ENCODE results near the gene KIAA0513.
"Not testable (repeated sequence)": the region's sequence is repeated elsewhere in the genome, so short reads cannot be mapped to it uniquely, and the experiment has no call there.

The KIAA0513 gene

GRCh38 chr16:85029408-85029784, 1.8 kb downstream of the KIAA0513 start:
- no peak overlapping the region for H3K9ac ChIP-seq (ENCODE audit: low read length in 2 of 2)
- H3K36me3 ChIP-seq (ENCODE audit: control insufficient read depth in 2 of 2, insufficient read depth in 2 of 2, low read length in 2 of 2): peaks cover 6 to 8% of the 10 kb centered on the region in 2 donors
- H3K4me1 ChIP-seq (ENCODE audit: control insufficient read depth, insufficient read depth, low read length): peaks cover 25% of the 10 kb centered on the region
- H3K9me3 ChIP-seq (ENCODE audit: control insufficient read depth in 2 of 2, low read length in 2 of 2): no peaks in the 10 kb centered on the region
- no peak overlapping the region for H3K27ac ChIP-seq (ENCODE audit: low read length)
- H3K27me3 ChIP-seq (ENCODE audit: control insufficient read depth in 1 of 2, insufficient read depth in 2 of 2, low read length in 2 of 2): no peaks in the 10 kb centered on the region
- H3K4me3 ChIP-seq (ENCODE audit: low read length in 2 of 2): peak overlapping the region; percentile 63 to 86

GRCh38 chr16:85029981-85030401, 2.4 kb downstream of the KIAA0513 start:
- Histone ChIP-seq H3K9ac (ENCODE audit: low read length in 2 of 2) (no peak overlapping the region), H3K27ac (ENCODE audit: low read length) (no peak overlapping the region), H3K36me3 (ENCODE audit: control insufficient read depth in 2 of 2, insufficient read depth in 2 of 2, low read length in 2 of 2) (peaks cover 6 to 8% of the 10 kb centered on the region in 2 donors), H3K4me3 (ENCODE audit: low read length in 2 of 2) (peak overlapping the region; percentile 15 to 35), H3K27me3 (ENCODE audit: control insufficient read depth in 1 of 2, insufficient read depth in 2 of 2, low read length in 2 of 2) (no peaks in the 10 kb centered on the region), H3K4me1 (ENCODE audit: control insufficient read depth, insufficient read depth, low read length) (peaks cover 28% of the 10 kb centered on the region), H3K9me3 (ENCODE audit: control insufficient read depth in 2 of 2, low read length in 2 of 2) (no peaks in the 10 kb centered on the region)

GRCh38 chr16:85031451-85031850, 3.9 kb downstream of the KIAA0513 start:
- no peak overlapping the region for H3K27ac ChIP-seq (ENCODE audit: low read length)
- H3K4me3 ChIP-seq (ENCODE audit: low read length in 2 of 2): no peak overlapping the region
- no peaks in the 10 kb centered on the region for H3K27me3 ChIP-seq (ENCODE audit: control insufficient read depth in 1 of 2, insufficient read depth in 2 of 2, low read length in 2 of 2)
- no peak overlapping the region for H3K9ac ChIP-seq (ENCODE audit: low read length in 2 of 2)
- peaks cover 25% of the 10 kb centered on the region for H3K4me1 ChIP-seq (ENCODE audit: control insufficient read depth, insufficient read depth, low read length)
- H3K9me3 ChIP-seq (ENCODE audit: control insufficient read depth in 2 of 2, low read length in 2 of 2): no peaks in the 10 kb centered on the region
- H3K36me3 ChIP-seq (ENCODE audit: control insufficient read depth in 2 of 2, insufficient read depth in 2 of 2, low read length in 2 of 2): peaks cover 6 to 8% of the 10 kb centered on the region in 2 donors

- H3K9ac ChIP-seq (ENCODE audit: low read length in 2 of 2); H3K36me3 ChIP-seq (ENCODE audit: control insufficient read depth in 2 of 2, insufficient read depth in 2 of 2, low read length in 2 of 2); H3K27ac ChIP-seq (ENCODE audit: low read length); H3K27me3 ChIP-seq (ENCODE audit: control insufficient read depth in 1 of 2, insufficient read depth in 2 of 2, low read length in 2 of 2); H3K4me3 ChIP-seq (ENCODE audit: low read length in 2 of 2); H3K9me3 ChIP-seq (ENCODE audit: control insufficient read depth in 2 of 2, low read length in 2 of 2): not testable (repeated sequence)
- peaks cover 33% of the 10 kb centered on the region for H3K4me1 ChIP-seq (ENCODE audit: control insufficient read depth, insufficient read depth, low read length)
Observed at GRCh38 chr16:85032187-85032586, 4.6 kb downstream of the KIAA0513 start.

- no peaks in the 10 kb centered on the region for H3K9me3 ChIP-seq (ENCODE audit: control insufficient read depth in 2 of 2, low read length in 2 of 2)
- no peak overlapping the region for H3K27ac ChIP-seq (ENCODE audit: low read length)
- no peak overlapping the region for H3K9ac ChIP-seq (ENCODE audit: low read length in 2 of 2)
- H3K27me3 ChIP-seq (ENCODE audit: control insufficient read depth in 1 of 2, insufficient read depth in 2 of 2, low read length in 2 of 2): no peaks in the 10 kb centered on the region
- peaks cover 8 to 11% of the 10 kb centered on the region in 2 donors for H3K36me3 ChIP-seq (ENCODE audit: control insufficient read depth in 2 of 2, insufficient read depth in 2 of 2, low read length in 2 of 2)
- peaks cover 31% of the 10 kb centered on the region for H3K4me1 ChIP-seq (ENCODE audit: control insufficient read depth, insufficient read depth, low read length)
- no peak overlapping the region for H3K4me3 ChIP-seq (ENCODE audit: low read length in 2 of 2)
Observed at GRCh38 chr16:85033171-85033570, 5.6 kb downstream of the KIAA0513 start.

GRCh38 chr16:85034591-85035433, 7.2 kb downstream of the KIAA0513 start:
- Histone ChIP-seq H3K27me3 (ENCODE audit: control insufficient read depth in 1 of 2, insufficient read depth in 2 of 2, low read length in 2 of 2) (no peaks in the 10 kb centered on the region), H3K9me3 (ENCODE audit: control insufficient read depth in 2 of 2, low read length in 2 of 2) (no peaks in the 10 kb centered on the region), H3K4me1 (ENCODE audit: control insufficient read depth, insufficient read depth, low read length) (peaks cover 15% of the 10 kb centered on the region), H3K9ac (ENCODE audit: low read length in 2 of 2) (no peak overlapping the region), H3K27ac (ENCODE audit: low read length) (no peak overlapping the region), H3K36me3 (ENCODE audit: control insufficient read depth in 2 of 2, insufficient read depth in 2 of 2, low read length in 2 of 2) (peaks cover 8 to 11% of the 10 kb centered on the region in 2 donors), H3K4me3 (ENCODE audit: low read length in 2 of 2) (no peak overlapping the region)

GRCh38 chr16:85036236-85037049, 8.8 kb downstream of the KIAA0513 start:
- peaks cover 7 to 9% of the 10 kb centered on the region in 2 donors for H3K36me3 ChIP-seq (ENCODE audit: control insufficient read depth in 2 of 2, insufficient read depth in 2 of 2, low read length in 2 of 2)
- peak overlapping the region; percentile 41 for H3K27ac ChIP-seq (ENCODE audit: low read length)
- H3K9ac ChIP-seq (ENCODE audit: low read length in 2 of 2): peak overlapping the region in 1 of 2 donors; percentile 29
- H3K4me3 ChIP-seq (ENCODE audit: low read length in 2 of 2): peak overlapping the region in 1 of 2 donors; percentile 26
- no peaks in the 10 kb centered on the region for H3K27me3 ChIP-seq (ENCODE audit: control insufficient read depth in 1 of 2, insufficient read depth in 2 of 2, low read length in 2 of 2)
- peaks cover 27% of the 10 kb centered on the region for H3K4me1 ChIP-seq (ENCODE audit: control insufficient read depth, insufficient read depth, low read length)
- H3K9me3 ChIP-seq (ENCODE audit: control insufficient read depth in 2 of 2, low read length in 2 of 2): no peaks in the 10 kb centered on the region

- H3K4me3 ChIP-seq (ENCODE audit: low read length in 2 of 2): peak overlapping the region in 1 of 2 donors; percentile 26
- peak overlapping the region; percentile 41 for H3K27ac ChIP-seq (ENCODE audit: low read length)
- no peaks in the 10 kb centered on the region for H3K27me3 ChIP-seq (ENCODE audit: control insufficient read depth in 1 of 2, insufficient read depth in 2 of 2, low read length in 2 of 2)
- no peaks in the 10 kb centered on the region for H3K9me3 ChIP-seq (ENCODE audit: control insufficient read depth in 2 of 2, low read length in 2 of 2)
- H3K4me1 ChIP-seq (ENCODE audit: control insufficient read depth, insufficient read depth, low read length): peaks cover 32% of the 10 kb centered on the region
- H3K9ac ChIP-seq (ENCODE audit: low read length in 2 of 2): no peak overlapping the region
- H3K36me3 ChIP-seq (ENCODE audit: control insufficient read depth in 2 of 2, insufficient read depth in 2 of 2, low read length in 2 of 2): peaks cover 2 to 7% of the 10 kb centered on the region in 2 donors
Observed at GRCh38 chr16:85037050-85037410, 9.4 kb downstream of the KIAA0513 start.

GRCh38 chr16:85037721-85038120, 10.1 kb downstream of the KIAA0513 start:
- peaks cover 2 to 7% of the 10 kb centered on the region in 2 donors for H3K36me3 ChIP-seq (ENCODE audit: control insufficient read depth in 2 of 2, insufficient read depth in 2 of 2, low read length in 2 of 2)
- H3K4me3 ChIP-seq (ENCODE audit: low read length in 2 of 2): no peak overlapping the region
- H3K9ac ChIP-seq (ENCODE audit: low read length in 2 of 2): no peak overlapping the region

GRCh38 chr16:85040685-85041084, 13.1 kb downstream of the KIAA0513 start:
- Histone ChIP-seq H3K9ac (ENCODE audit: low read length in 2 of 2) (no peak overlapping the region), H3K4me1 (ENCODE audit: control insufficient read depth, insufficient read depth, low read length) (peaks cover 35% of the 10 kb centered on the region), H3K27me3 (ENCODE audit: control insufficient read depth in 1 of 2, insufficient read depth in 2 of 2, low read length in 2 of 2) (no peaks in the 10 kb centered on the region), H3K27ac (ENCODE audit: low read length) (peak overlapping the region; percentile 68), H3K4me3 (ENCODE audit: low read length in 2 of 2) (peak overlapping the region in 1 of 2 donors; percentile 52), H3K9me3 (ENCODE audit: control insufficient read depth in 2 of 2, low read length in 2 of 2) (no peaks in the 10 kb centered on the region), H3K36me3 (ENCODE audit: control insufficient read depth in 2 of 2, insufficient read depth in 2 of 2, low read length in 2 of 2) (peaks cover 2 to 3% of the 10 kb centered on the region in 2 donors)

More at GRCh38 chr16:85037721-85038120, 10.1 kb downstream of the KIAA0513 start:
- no peaks in the 10 kb centered on the region for H3K9me3 ChIP-seq (ENCODE audit: control insufficient read depth in 2 of 2, low read length in 2 of 2)
- peak overlapping the region; percentile 11 for H3K27ac ChIP-seq (ENCODE audit: low read length)
- H3K27me3 ChIP-seq (ENCODE audit: control insufficient read depth in 1 of 2, insufficient read depth in 2 of 2, low read length in 2 of 2): no peaks in the 10 kb centered on the region
- H3K4me1 ChIP-seq (ENCODE audit: control insufficient read depth, insufficient read depth, low read length): peaks cover 37% of the 10 kb centered on the region
